Skeletal muscle satellite cell (primary cell): ENCODE results near the gene PARD3.

ENCODE experiments used
- H3K27me3 ChIP-seq: 2 replicates; pipeline ENCODE4 v1.7.0; 2013; ENCODE audit warnings: low read length; ENCODE audit not compliant: control insufficient read depth, insufficient read depth
- H3K36me3 ChIP-seq: 2 replicates; pipeline ENCODE4 v1.7.0; 2013; ENCODE audit warnings: mild to moderate bottlenecking, control low read depth, low read length; ENCODE audit not compliant: insufficient read depth
- H3K4me1 ChIP-seq: 2 replicates; pipeline ENCODE4 v1.7.0; 2013; ENCODE audit warnings: low read length; ENCODE audit not compliant: control insufficient read depth, insufficient read depth
- H3K4me2 ChIP-seq: 2 replicates; pipeline ENCODE4 v1.7.0; 2013; ENCODE audit warnings: mild to moderate bottlenecking, low read length
- H3K4me3 ChIP-seq: 2 replicates; pipeline ENCODE4 v1.7.0; 2013; ENCODE audit warnings: low read length
- H3K9ac ChIP-seq: 2 replicates; pipeline ENCODE4 v1.7.0; 2013; ENCODE audit warnings: mild to moderate bottlenecking, low read depth, low read length, moderate library complexity
- H3K9me3 ChIP-seq: replicated peaks from 2 replicates; pipeline ENCODE4 v1.7.0; 2013; ENCODE audit warnings: mild to moderate bottlenecking, control low read depth, low read length

PARD3 gene

GRCh38 chr10:34667177-34667576 lies 147.9 kb downstream of the PARD3 start:
- no peak overlapping the region for H3K9ac ChIP-seq
- no peak overlapping the region for H3K4me3 ChIP-seq
- H3K4me2 ChIP-seq: no peak overlapping the region
- H3K36me3 ChIP-seq: no peaks in the 10 kb centered on the region
- H3K27me3 ChIP-seq: no peaks in the 10 kb centered on the region
- no peaks in the 10 kb centered on the region for H3K9me3 ChIP-seq
- peaks cover 6% of the 10 kb centered on the region for H3K4me1 ChIP-seq

GRCh38 chr10:34666008-34666704 lies 148.9 kb downstream of the PARD3 start:
- Histone ChIP-seq H3K36me3 (no peaks in the 10 kb centered on the region), H3K4me2 (peak overlapping the region; percentile 33), H3K27me3 (no peaks in the 10 kb centered on the region), H3K4me3 (no peak overlapping the region), H3K4me1 (peaks cover 6% of the 10 kb centered on the region), H3K9ac (no peak overlapping the region), H3K9me3 (no peaks in the 10 kb centered on the region)

GRCh38 chr10:34664706-34665105 lies 150.4 kb downstream of the PARD3 start:
- H3K4me1 ChIP-seq: peaks cover 6% of the 10 kb centered on the region
- no peak overlapping the region for H3K9ac ChIP-seq

GRCh38 chr10:34661580-34661979 lies 153.5 kb downstream of the PARD3 start:
- no peaks in the 10 kb centered on the region for H3K36me3 ChIP-seq
- H3K4me3 ChIP-seq: no peak overlapping the region
- H3K9me3 ChIP-seq: no peaks in the 10 kb centered on the region
- H3K4me2 ChIP-seq: no peak overlapping the region
- H3K4me1 ChIP-seq: peaks cover 6% of the 10 kb centered on the region
- no peaks in the 10 kb centered on the region for H3K27me3 ChIP-seq
- H3K9ac ChIP-seq: no peak overlapping the region

More at GRCh38 chr10:34664706-34665105, 150.4 kb downstream of the PARD3 start:
- Histone ChIP-seq H3K4me2 (no peak overlapping the region), H3K36me3 (no peaks in the 10 kb centered on the region), H3K27me3 (no peaks in the 10 kb centered on the region), H3K4me3 (no peak overlapping the region), H3K9me3 (no peaks in the 10 kb centered on the region)

- H3K27me3 ChIP-seq: no peaks in the 10 kb centered on the region
- peaks cover 10% of the 10 kb centered on the region for H3K4me1 ChIP-seq
- H3K36me3 ChIP-seq: no peaks in the 10 kb centered on the region
- H3K9me3 ChIP-seq: no peaks in the 10 kb centered on the region
- no peak overlapping the region for H3K9ac ChIP-seq
- H3K4me3 ChIP-seq: no peak overlapping the region
- no peak overlapping the region for H3K4me2 ChIP-seq
These were observed 156.2 kb downstream of the PARD3 start for GRCh38 chr10:34658934-34659333.

- no peak overlapping the region for H3K4me2 ChIP-seq
- H3K4me3 ChIP-seq: no peak overlapping the region
- no peaks in the 10 kb centered on the region for H3K9me3 ChIP-seq
- H3K9ac ChIP-seq: no peak overlapping the region
- no peaks in the 10 kb centered on the region for H3K36me3 ChIP-seq
- peaks cover 3% of the 10 kb centered on the region for H3K4me1 ChIP-seq
- no peaks in the 10 kb centered on the region for H3K27me3 ChIP-seq
These were observed 158.4 kb downstream of the PARD3 start for GRCh38 chr10:34656661-34657060.

GRCh38 chr10:34655286-34656170 lies 159.6 kb downstream of the PARD3 start:
- H3K9ac ChIP-seq: no peak overlapping the region
- no peaks in the 10 kb centered on the region for H3K27me3 ChIP-seq
- H3K9me3 ChIP-seq: no peaks in the 10 kb centered on the region
- no peak overlapping the region for H3K4me3 ChIP-seq
- H3K36me3 ChIP-seq: no peaks in the 10 kb centered on the region
- H3K4me2 ChIP-seq: no peak overlapping the region
- peaks cover 3% of the 10 kb centered on the region for H3K4me1 ChIP-seq

- H3K36me3 ChIP-seq: no peaks in the 10 kb centered on the region
- H3K27me3 ChIP-seq: no peaks in the 10 kb centered on the region
- no peak overlapping the region for H3K4me3 ChIP-seq
- no peaks in the 10 kb centered on the region for H3K9me3 ChIP-seq
- no peak overlapping the region for H3K4me2 ChIP-seq
- no peak overlapping the region for H3K9ac ChIP-seq
- peaks cover 3% of the 10 kb centered on the region for H3K4me1 ChIP-seq
These were observed 160.9 kb downstream of the PARD3 start for GRCh38 chr10:34654211-34654610.

- H3K4me1 ChIP-seq: peaks cover 3% of the 10 kb centered on the region
- H3K4me3 ChIP-seq: no peak overlapping the region
These were observed 161.6 kb downstream of the PARD3 start for GRCh38 chr10:34653530-34653929.

GRCh38 chr10:34651416-34652195 lies 163.5 kb downstream of the PARD3 start:
- Histone ChIP-seq H3K9ac (no peak overlapping the region), H3K36me3 (no peaks in the 10 kb centered on the region), H3K27me3 (no peaks in the 10 kb centered on the region), H3K4me3 (no peak overlapping the region), H3K4me2 (no peak overlapping the region), H3K4me1 (peaks cover 3% of the 10 kb centered on the region), H3K9me3 (no peaks in the 10 kb centered on the region)

More at GRCh38 chr10:34653530-34653929, 161.6 kb downstream of the PARD3 start:
- Histone ChIP-seq H3K9me3 (no peaks in the 10 kb centered on the region), H3K4me2 (no peak overlapping the region), H3K36me3 (no peaks in the 10 kb centered on the region), H3K9ac (no peak overlapping the region), H3K27me3 (no peaks in the 10 kb centered on the region)

- H3K4me2 ChIP-seq: no peak overlapping the region
- H3K27me3 ChIP-seq: no peaks in the 10 kb centered on the region
- H3K36me3 ChIP-seq: no peaks in the 10 kb centered on the region
- no peak overlapping the region for H3K9ac ChIP-seq
- no peak overlapping the region for H3K4me3 ChIP-seq
- H3K9me3 ChIP-seq: no peaks in the 10 kb centered on the region
- H3K4me1 ChIP-seq: no peaks in the 10 kb centered on the region
These were observed 164.9 kb downstream of the PARD3 start for GRCh38 chr10:34650156-34650555.
